A549 (cell line): Measurements from ENCODE around the gene ASMTL. TPM values are rescaled to one million over a fixed set of nuclear protein-coding genes. Genes with fewer than 3 reads are reported as not detected.

ENCODE experiments used
- ATAC-seq, 2 experiments: fragments of 200-7000 bp in 1 of 2; fragments of >200 bp in 1 of 2; cut with Nextera tagmentation in 1 of 2; cut with Tn5 transposase in 1 of 2; 3 replicates each; pipeline versions ENCODE4 v1.8.0 to v1.9.1; 2018 to 2020; ENCODE audit warnings: mild to moderate bottlenecking in 1 of 2, moderate library complexity in 1 of 2
- CTCF ChIA-PET: fragments of 300-600 bp; sonication (Branson Sonifier 250); formaldehyde crosslinking; extraction: SDS; loops from one replicate; lab custom pipeline; 2021; ENCODE audit warnings: antibody characterized with exemption, inconsistent platforms; lab: Yijun Ruan, JAX
- POLR2A ChIA-PET: fragments of 350-600 bp; formaldehyde crosslinking; extraction: SDS; loops from one replicate; lab custom pipeline; 2021; ENCODE audit warnings: antibody characterized with exemption, inconsistent platforms; lab: Yijun Ruan, JAX
- DNase-seq, 2 experiments: peaks; one replicate each; pipeline versions ENCODE4 v3.0.0 to v3.0.0-alpha.2; 2011 to 2016; ENCODE audit warnings: low read depth in 1 of 2, low spot score in 1 of 2
- FAIRE-seq: peaks from 2 replicates; lab custom pipeline; 2011; peaks lifted over from hg19 to GRCh38; lab: Jason Lieb, UNC
- H3K27ac ChIP-seq, 2 experiments: fragments of >200 bp; sonication (Bioruptor Twin); formaldehyde crosslinking; 3 replicates each; pipeline ENCODE4 v1.5.1; 2016 to 2017
- H3K4me1 ChIP-seq: fragments of >200 bp; sonication (Bioruptor Twin); formaldehyde crosslinking; 3 replicates; pipeline ENCODE4 v1.6.1; 2016
- H3K4me2 ChIP-seq: fragments of >200 bp; sonication (Bioruptor Twin); formaldehyde crosslinking; 3 replicates; pipeline ENCODE4 v1.6.1; 2016
- H3K4me3 ChIP-seq: fragments of >200 bp; sonication (Bioruptor Twin); formaldehyde crosslinking; 3 replicates; pipeline ENCODE4 v1.5.1; 2016
- H3K9me3 ChIP-seq: fragments of >200 bp; sonication (Bioruptor Twin); formaldehyde crosslinking; 3 replicates; pipeline ENCODE4 v1.6.1; 2016
- BHLHE40 ChIP-seq: IDR thresholded peaks from 2 replicates; pipeline ENCODE4 v1.6.1; 2012; ENCODE audit warnings: low read depth, low read length, inconsistent platforms
- EHF ChIP-seq: fragments of 250-450 bp; sonication (Bioruptor Pico); IDR thresholded peaks from 2 replicates; pipeline ENCODE4 v1.5.0; 2020; ENCODE audit warnings: mild to moderate bottlenecking
- EHMT2 ChIP-seq: fragments of 200-600 bp; sonication (generic); IDR thresholded peaks from 2 replicates; pipeline ENCODE4 v1.6.1; 2016; ENCODE audit warnings: antibody characterized with exemption, low read depth, mild to moderate bottlenecking, moderate library complexity
- ESRRA ChIP-seq: fragments of 150-350 bp; IDR thresholded peaks from 2 replicates; pipeline ENCODE4 v1.6.1; 2014; ENCODE audit warnings: mild to moderate bottlenecking, low read length, borderline replicate concordance
- FOSL2 ChIP-seq, 2 experiments: fragments of 450-650 bp in 1 of 2; fragments of >200 bp in 1 of 2; sonication (Bioruptor Twin) in 1 of 2; formaldehyde crosslinking; IDR thresholded peaks; 2 replicates each; pipeline versions ENCODE4 v1.5.0 to v1.6.1; 2016 to 2020; ENCODE audit warnings: mild to moderate bottlenecking in 1 of 2, moderate library complexity in 1 of 2
- HDAC2 ChIP-seq: fragments of 200-600 bp; sonication (generic); IDR thresholded peaks from 2 replicates; pipeline ENCODE4 v1.6.1; 2016
- HEYL ChIP-seq: fragments of 250-450 bp; sonication (Bioruptor Pico); IDR thresholded peaks from 2 replicates; pipeline ENCODE4 v1.8.0; 2021; ENCODE audit warnings: mild to moderate bottlenecking, moderate library complexity
- HOXA7 ChIP-seq: fragments of 250-450 bp; sonication (Bioruptor Pico); IDR thresholded peaks from 2 replicates; pipeline ENCODE4 v1.5.0; 2020; ENCODE audit warnings: mild to moderate bottlenecking, moderate library complexity
- HOXB13 ChIP-seq: fragments of 250-450 bp; sonication (Bioruptor Pico); IDR thresholded peaks from 2 replicates; pipeline ENCODE4 v1.5.0; 2020; ENCODE audit warnings: low read depth, mild to moderate bottlenecking, moderate library complexity
- HOXB5 ChIP-seq: fragments of 250-450 bp; sonication (Bioruptor Pico); IDR thresholded peaks from 2 replicates; pipeline ENCODE4 v1.5.0; 2020; ENCODE audit warnings: mild to moderate bottlenecking, moderate library complexity
- KDM1A ChIP-seq: fragments of 200-600 bp; sonication (generic); IDR thresholded peaks from 2 replicates; pipeline ENCODE4 v1.6.1; 2016; ENCODE audit warnings: low read depth, mild to moderate bottlenecking
- KDM5A ChIP-seq: fragments of 200-600 bp; sonication (generic); IDR thresholded peaks from 2 replicates; pipeline ENCODE4 v1.6.1; 2016; ENCODE audit warnings: antibody characterized with exemption, mild to moderate bottlenecking
- MAFK ChIP-seq: fragments of 450-650 bp; IDR thresholded peaks from 2 replicates; pipeline ENCODE4 v1.6.1; 2014; ENCODE audit not compliant: partially characterized antibody
- MYC ChIP-seq: IDR thresholded peaks from 2 replicates; pipeline ENCODE4 v1.6.1; 2012; ENCODE audit warnings: mild to moderate bottlenecking, inconsistent platforms, low read length, improper control_type of control experiment, borderline replicate concordance
- NPAS2 ChIP-seq: fragments of 250-450 bp; sonication (Bioruptor Pico); IDR thresholded peaks from 2 replicates; pipeline ENCODE4 v1.8.0; 2022; ENCODE audit warnings: mild to moderate bottlenecking, moderate library complexity, borderline replicate concordance
- RFX5 ChIP-seq: fragments of 450-650 bp; IDR thresholded peaks from 2 replicates; pipeline ENCODE4 v1.7.1; 2014; ENCODE audit warnings: antibody characterized with exemption, mild to moderate bottlenecking, moderate library complexity
- RNF2 ChIP-seq: fragments of 200-600 bp; sonication (generic); IDR thresholded peaks from 2 replicates; pipeline ENCODE4 v1.6.1; 2016; ENCODE audit warnings: low read depth, mild to moderate bottlenecking, antibody characterized with exemption, moderate library complexity, borderline replicate concordance
- TP53 ChIP-seq: fragments of 250-450 bp; sonication (Bioruptor Pico); IDR thresholded peaks from 2 replicates; pipeline ENCODE4 v1.5.0; 2021; ENCODE audit warnings: mild to moderate bottlenecking, moderate library complexity
- ZC3H11A ChIP-seq: fragments of 450-650 bp; IDR thresholded peaks from 2 replicates; pipeline ENCODE4 v1.6.1; 2014; ENCODE audit warnings: antibody characterized with exemption, mild to moderate bottlenecking
- ZNF302 ChIP-seq: fragments of 250-450 bp; sonication (Bioruptor Pico); IDR thresholded peaks from 2 replicates; pipeline ENCODE4 v1.9.0; 2021; ENCODE audit warnings: inconsistent platforms, mild to moderate bottlenecking, moderate library complexity
- WGBS: methylation state at CpG from one replicate; pipeline ENCODE4 v1.1.6; 2017; ENCODE audit errors: missing lambda C conversion rate; 5-methylcytosine and 5-hydroxymethylcytosine counted together
- polyA plus RNA-seq, 4 experiments: library from polyadenylated mRNA; depleted of rRNA in 3 of 4; stranded (reverse); fragments of >200 nt; fragmentation: RNase III in 1 of 4; extraction: RNeasy Plus Mini Kit Qiagen cat#74134 plus additional on column Dnase treatment in 1 of 4; gene quantifications; 2 replicates in 3 of 4; 3 replicates in 1 of 4; pipeline ENCODE4 v1.2.3, GENCODE V29; 2011 to 2017
- TF ChIP-seq, protein P1 (sequence below): fragments of >200 bp; sonication (Bioruptor Twin); formaldehyde crosslinking; IDR thresholded peaks from 3 replicates; pipeline ENCODE4 v1.5.1; 2016
- TF ChIP-seq, protein P2 (sequence below): IDR thresholded peaks from 2 replicates; pipeline ENCODE4 v1.6.1; 2012
- TF ChIP-seq, protein P3 (sequence below): fragments of 250-450 bp; sonication (Bioruptor Pico); IDR thresholded peaks from 2 replicates; pipeline ENCODE4 v1.5.0; 2020; ENCODE audit warnings: low read depth, mild to moderate bottlenecking, moderate library complexity

The ASMTL gene
- polyA plus RNA-seq, 2 of the 4 experiments (the other 2 are of a cell fraction), result 12.3 to 15.4 TPM

DNA sequence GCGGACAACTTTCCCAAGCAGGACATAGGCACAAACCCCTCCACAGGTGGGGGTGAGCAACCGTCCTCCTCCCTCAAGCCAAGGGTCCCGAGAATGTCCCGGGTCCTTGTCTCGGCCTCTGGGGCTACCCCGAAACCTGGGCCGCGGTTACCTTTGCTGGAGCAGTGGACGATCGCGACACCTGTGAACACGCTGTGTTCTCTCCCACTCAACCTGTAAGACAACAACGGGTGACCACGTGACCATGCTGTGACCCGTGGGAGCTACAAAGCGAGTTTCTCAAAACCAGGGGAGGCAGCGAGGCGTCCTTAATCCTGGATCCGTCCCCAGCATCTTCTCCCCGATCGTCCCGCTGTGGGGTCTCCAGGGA is 17.9 kb downstream of the ASMTL start:
- TF ChIP-seq, protein P1, sequence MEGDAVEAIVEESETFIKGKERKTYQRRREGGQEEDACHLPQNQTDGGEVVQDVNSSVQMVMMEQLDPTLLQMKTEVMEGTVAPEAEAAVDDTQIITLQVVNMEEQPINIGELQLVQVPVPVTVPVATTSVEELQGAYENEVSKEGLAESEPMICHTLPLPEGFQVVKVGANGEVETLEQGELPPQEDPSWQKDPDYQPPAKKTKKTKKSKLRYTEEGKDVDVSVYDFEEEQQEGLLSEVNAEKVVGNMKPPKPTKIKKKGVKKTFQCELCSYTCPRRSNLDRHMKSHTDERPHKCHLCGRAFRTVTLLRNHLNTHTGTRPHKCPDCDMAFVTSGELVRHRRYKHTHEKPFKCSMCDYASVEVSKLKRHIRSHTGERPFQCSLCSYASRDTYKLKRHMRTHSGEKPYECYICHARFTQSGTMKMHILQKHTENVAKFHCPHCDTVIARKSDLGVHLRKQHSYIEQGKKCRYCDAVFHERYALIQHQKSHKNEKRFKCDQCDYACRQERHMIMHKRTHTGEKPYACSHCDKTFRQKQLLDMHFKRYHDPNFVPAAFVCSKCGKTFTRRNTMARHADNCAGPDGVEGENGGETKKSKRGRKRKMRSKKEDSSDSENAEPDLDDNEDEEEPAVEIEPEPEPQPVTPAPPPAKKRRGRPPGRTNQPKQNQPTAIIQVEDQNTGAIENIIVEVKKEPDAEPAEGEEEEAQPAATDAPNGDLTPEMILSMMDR, result no peak
- TF ChIP-seq HOXB5 (CRISPR knock-in tag) (no peak), BHLHE40 (no peak), TP53 (no peak), EHF (CRISPR knock-in tag) (no peak), MAFK (no peak), HOXA7 (CRISPR knock-in tag) (no peak), ZNF302 (CRISPR knock-in tag) (no peak), HDAC2 (no peak), NPAS2 (CRISPR knock-in tag) (no peak)
- TF ChIP-seq, protein P2, sequence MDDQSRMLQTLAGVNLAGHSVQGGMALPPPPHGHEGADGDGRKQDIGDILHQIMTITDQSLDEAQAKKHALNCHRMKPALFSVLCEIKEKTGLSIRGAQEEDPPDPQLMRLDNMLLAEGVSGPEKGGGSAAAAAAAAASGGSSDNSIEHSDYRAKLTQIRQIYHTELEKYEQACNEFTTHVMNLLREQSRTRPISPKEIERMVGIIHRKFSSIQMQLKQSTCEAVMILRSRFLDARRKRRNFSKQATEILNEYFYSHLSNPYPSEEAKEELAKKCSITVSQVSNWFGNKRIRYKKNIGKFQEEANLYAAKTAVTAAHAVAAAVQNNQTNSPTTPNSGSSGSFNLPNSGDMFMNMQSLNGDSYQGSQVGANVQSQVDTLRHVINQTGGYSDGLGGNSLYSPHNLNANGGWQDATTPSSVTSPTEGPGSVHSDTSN, result no peak
- POLR2A ChIA-PET, result no interaction called here
- ATAC-seq, result 0 out of 6 replicates have a peak, but pooled peaks of 1 of the 2 experiments have one; percentile 6
- WGBS, result 96% methylated on average over 22 of the region's 22 CpGs
- CTCF ChIA-PET, result no interaction called here
- no peaks in the 10 kb centered on the region for H3K4me1 ChIP-seq
- no peak overlapping the region for H3K27ac ChIP-seq
- H3K4me2 ChIP-seq, result no peak overlapping the region
- no peak overlapping the region for H3K4me3 ChIP-seq
- FAIRE-seq, result no peak
- no peak for DNase-seq
- H3K9me3 ChIP-seq, result no peaks in the 10 kb centered on the region

DNA sequence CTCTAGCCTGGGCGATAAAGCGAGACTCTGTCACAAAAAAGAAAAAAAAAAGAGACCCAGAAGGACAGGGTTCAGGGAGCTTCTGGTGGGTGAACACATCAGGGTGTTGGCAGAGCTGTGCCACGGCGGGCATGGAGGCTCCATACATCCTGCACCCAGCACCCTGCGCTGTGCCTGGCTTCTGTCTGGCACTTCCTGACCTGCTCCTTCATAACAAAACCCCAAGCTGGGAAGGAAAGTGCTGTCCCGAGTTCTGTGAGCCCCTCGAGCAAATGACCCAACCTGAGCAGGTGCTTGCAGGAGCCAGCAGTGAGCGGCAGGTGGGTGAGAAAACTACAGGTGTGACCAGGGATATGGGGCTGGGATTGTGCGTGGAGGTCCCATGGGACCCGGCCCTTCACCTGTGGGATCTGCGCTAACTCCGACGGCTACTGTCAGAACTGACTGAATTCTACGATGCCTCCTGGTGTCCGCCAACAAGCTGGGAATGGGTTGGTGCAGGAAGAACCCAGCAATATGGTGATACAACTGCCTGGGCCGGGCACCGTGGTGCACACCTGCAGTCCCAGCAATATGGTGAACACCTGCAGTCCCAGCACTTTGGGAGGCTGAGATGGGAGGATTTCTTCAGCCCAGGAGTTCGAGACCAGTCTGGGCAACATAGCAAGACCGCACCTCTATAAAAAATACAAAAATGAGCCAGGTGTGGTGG is 18.9 kb downstream of the ASMTL start:
- FAIRE-seq, result no peak
- H3K4me1 ChIP-seq, result no peaks in the 10 kb centered on the region
- H3K9me3 ChIP-seq, result no peaks in the 10 kb centered on the region
- 92% methylated on average over 19 of the region's 19 CpGs for WGBS
- DNase-seq, result no peak
- no peak overlapping the region for H3K4me3 ChIP-seq
- peak in 1 of 2 experiments; percentile 23; a peak in 2 of 6 replicates for ATAC-seq
- no peak for TF ChIP-seq EHMT2
- no peak for TF ChIP-seq EHF (CRISPR knock-in tag)
- TF ChIP-seq HEYL (CRISPR knock-in tag), result no peak
- TF ChIP-seq ZC3H11A, result no peak
- no peak for TF ChIP-seq MYC
- no peak for TF ChIP-seq HOXB13 (CRISPR knock-in tag)
- TF ChIP-seq, protein P2, result no peak
- no peak for TF ChIP-seq FOSL2 (IDR thresholded peaks at IDR 0.05)
- no peak for TF ChIP-seq FOSL2 (CRISPR knock-in tag; IDR thresholded peaks at IDR 0.05)
- no peak for TF ChIP-seq KDM1A
- TF ChIP-seq, protein P1, result no peak
- no peak for TF ChIP-seq ESRRA
- TF ChIP-seq MAFK, result no peak
- TF ChIP-seq KDM5A, result no peak
- TF ChIP-seq, protein P3, sequence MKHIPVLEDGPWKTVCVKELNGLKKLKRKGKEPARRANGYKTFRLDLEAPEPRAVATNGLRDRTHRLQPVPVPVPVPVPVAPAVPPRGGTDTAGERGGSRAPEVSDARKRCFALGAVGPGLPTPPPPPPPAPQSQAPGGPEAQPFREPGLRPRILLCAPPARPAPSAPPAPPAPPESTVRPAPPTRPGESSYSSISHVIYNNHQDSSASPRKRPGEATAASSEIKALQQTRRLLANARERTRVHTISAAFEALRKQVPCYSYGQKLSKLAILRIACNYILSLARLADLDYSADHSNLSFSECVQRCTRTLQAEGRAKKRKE (CRISPR knock-in tag), result no peak
- no peak for TF ChIP-seq RFX5
- no peak for TF ChIP-seq RNF2
- no peak overlapping the region for H3K27ac ChIP-seq
- CTCF ChIA-PET, result no interaction called here
- POLR2A ChIA-PET, result no interaction called here
- no peak overlapping the region for H3K4me2 ChIP-seq
